SK-N-SH treated with all-trans-retinoic acid at 6 μM for 48 hours (cell line): ENCODE measurements around the gene STKLD1.

ENCODE experiments used
- ATAC-seq: fragments of 200-7000 bp; cut with Tn5 transposase; 3 replicates; pipeline ENCODE4 v1.9.1; 2020; ENCODE audit warnings: mild to moderate bottlenecking, moderate library complexity
- ARNTL ChIP-seq: fragments of 450-650 bp; formaldehyde crosslinking; IDR thresholded peaks from 2 replicates; pipeline ENCODE4 v1.5.0; 2020; ENCODE audit warnings: low read depth, mild to moderate bottlenecking, moderate library complexity, borderline replicate concordance
- BACH2 ChIP-seq: fragments of 250-450 bp; sonication (Bioruptor Pico); IDR thresholded peaks from 2 replicates; pipeline ENCODE4 v1.9.0; 2021; ENCODE audit warnings: mild to moderate bottlenecking, borderline replicate concordance
- CSDC2 ChIP-seq: fragments of 250-450 bp; sonication (Bioruptor Pico); IDR thresholded peaks from 2 replicates; pipeline ENCODE4 v1.5.0; 2020; ENCODE audit warnings: mild to moderate bottlenecking, moderate library complexity
- GLIS3 ChIP-seq: fragments of 250-450 bp; sonication (Bioruptor Pico); IDR thresholded peaks from 2 replicates; pipeline ENCODE4 v1.5.0; 2020; ENCODE audit warnings: mild to moderate bottlenecking, moderate library complexity
- ISL1 ChIP-seq: fragments of 250-450 bp; sonication (Bioruptor Pico); IDR thresholded peaks from 2 replicates; pipeline ENCODE4 v2.1.2; 2022; ENCODE audit warnings: mild to moderate bottlenecking, moderate library complexity
- PPARA ChIP-seq: fragments of 250-450 bp; sonication (Bioruptor Pico); IDR thresholded peaks from 2 replicates; pipeline ENCODE4 v1.5.0; 2020; ENCODE audit warnings: mild to moderate bottlenecking, borderline replicate concordance
- RARB ChIP-seq: fragments of 250-450 bp; sonication (Bioruptor Pico); IDR thresholded peaks from 2 replicates; pipeline ENCODE4 v1.8.0; 2021; ENCODE audit warnings: mild to moderate bottlenecking, moderate library complexity
- SNAI2 ChIP-seq: fragments of 250-450 bp; sonication (Bioruptor Pico); IDR thresholded peaks from 2 replicates; pipeline ENCODE4 v1.5.0; 2020; ENCODE audit warnings: mild to moderate bottlenecking, moderate library complexity
- TCF4 ChIP-seq: fragments of 250-450 bp; sonication (Bioruptor Pico); IDR thresholded peaks from 2 replicates; pipeline ENCODE4 v1.8.0; 2021; ENCODE audit warnings: mild to moderate bottlenecking, moderate library complexity, borderline replicate concordance
- TOX ChIP-seq: fragments of 250-450 bp; sonication (Bioruptor Pico); IDR thresholded peaks from 2 replicates; pipeline ENCODE4 v1.8.0; 2021; ENCODE audit warnings: mild to moderate bottlenecking, moderate library complexity, borderline replicate concordance
- ZC3H10 ChIP-seq: fragments of 250-450 bp; sonication (Bioruptor Pico); IDR thresholded peaks from 2 replicates; pipeline ENCODE4 v1.5.1; 2021; ENCODE audit warnings: mild to moderate bottlenecking, moderate library complexity
- ZFP3 ChIP-seq: fragments of 250-450 bp; sonication (Bioruptor Pico); IDR thresholded peaks from 2 replicates; pipeline ENCODE4 v1.5.0; 2020; ENCODE audit warnings: mild to moderate bottlenecking, moderate library complexity
- ZFP30 ChIP-seq: fragments of 450-650 bp; formaldehyde crosslinking; IDR thresholded peaks from 2 replicates; pipeline ENCODE4 v1.5.0; 2022; ENCODE audit warnings: mild to moderate bottlenecking, moderate library complexity
- ZNF565 ChIP-seq: fragments of 450-650 bp; formaldehyde crosslinking; conservative IDR thresholded peaks from 2 replicates; pipeline ENCODE4 v1.5.0; 2020; ENCODE audit warnings: low read depth, mild to moderate bottlenecking, moderate library complexity
- ZNF70 ChIP-seq: fragments of 450-650 bp; formaldehyde crosslinking; IDR thresholded peaks from 2 replicates; pipeline ENCODE4 v1.5.0; 2020; ENCODE audit warnings: mild to moderate bottlenecking, moderate library complexity
- TF ChIP-seq, protein P1 (sequence below): fragments of 250-450 bp; sonication (Bioruptor Pico); IDR thresholded peaks from 2 replicates; pipeline ENCODE4 v1.5.0; 2020; ENCODE audit warnings: mild to moderate bottlenecking, moderate library complexity
- TF ChIP-seq, protein P2 (sequence below): fragments of 250-450 bp; sonication (Bioruptor Pico); IDR thresholded peaks from 2 replicates; pipeline ENCODE4 v1.5.1; 2021; ENCODE audit warnings: mild to moderate bottlenecking, moderate library complexity
- TF ChIP-seq, protein P3 (sequence below): fragments of 250-450 bp; sonication (Bioruptor Pico); IDR thresholded peaks from 2 replicates; pipeline ENCODE4 v1.8.0; 2021; ENCODE audit warnings: low read depth, mild to moderate bottlenecking, moderate library complexity, borderline replicate concordance
- TF ChIP-seq, protein P4 (sequence below): fragments of 250-450 bp; sonication (Bioruptor Pico); IDR thresholded peaks from 2 replicates; pipeline ENCODE4 v1.5.1; 2020; ENCODE audit warnings: low read depth, mild to moderate bottlenecking, moderate library complexity
- TF ChIP-seq, protein P5 (sequence below): fragments of 250-450 bp; sonication (Bioruptor Pico); IDR thresholded peaks from 2 replicates; pipeline ENCODE4 v1.8.0; 2020; ENCODE audit warnings: mild to moderate bottlenecking, moderate library complexity, borderline replicate concordance

Gene STKLD1

DNA sequence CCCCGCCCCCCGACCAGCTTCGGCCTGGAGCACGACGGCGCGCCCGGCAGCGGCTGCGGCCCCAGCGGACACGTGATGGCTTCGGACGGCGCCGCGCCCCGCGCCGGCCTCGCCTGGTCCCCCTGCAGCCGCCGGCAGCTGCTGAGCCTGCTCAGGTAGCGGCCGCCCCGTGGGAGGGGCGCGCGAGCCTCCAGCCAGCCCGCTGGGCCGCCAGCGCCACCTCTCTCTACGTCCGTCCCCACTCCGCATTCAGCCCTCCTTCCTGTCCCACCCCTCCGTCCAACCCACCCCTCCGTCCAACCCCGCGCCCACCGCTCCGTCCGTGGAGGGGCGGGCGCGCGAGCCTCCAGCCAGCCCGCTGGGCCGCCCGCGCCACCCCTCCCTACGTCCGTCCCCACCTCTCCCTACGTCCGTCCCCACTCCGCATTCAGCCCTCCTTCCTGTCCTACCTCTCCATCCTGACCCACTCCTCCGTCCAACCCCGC, 52.5 kb downstream of the STKLD1 start (continued):
- TF ChIP-seq, protein P1, sequence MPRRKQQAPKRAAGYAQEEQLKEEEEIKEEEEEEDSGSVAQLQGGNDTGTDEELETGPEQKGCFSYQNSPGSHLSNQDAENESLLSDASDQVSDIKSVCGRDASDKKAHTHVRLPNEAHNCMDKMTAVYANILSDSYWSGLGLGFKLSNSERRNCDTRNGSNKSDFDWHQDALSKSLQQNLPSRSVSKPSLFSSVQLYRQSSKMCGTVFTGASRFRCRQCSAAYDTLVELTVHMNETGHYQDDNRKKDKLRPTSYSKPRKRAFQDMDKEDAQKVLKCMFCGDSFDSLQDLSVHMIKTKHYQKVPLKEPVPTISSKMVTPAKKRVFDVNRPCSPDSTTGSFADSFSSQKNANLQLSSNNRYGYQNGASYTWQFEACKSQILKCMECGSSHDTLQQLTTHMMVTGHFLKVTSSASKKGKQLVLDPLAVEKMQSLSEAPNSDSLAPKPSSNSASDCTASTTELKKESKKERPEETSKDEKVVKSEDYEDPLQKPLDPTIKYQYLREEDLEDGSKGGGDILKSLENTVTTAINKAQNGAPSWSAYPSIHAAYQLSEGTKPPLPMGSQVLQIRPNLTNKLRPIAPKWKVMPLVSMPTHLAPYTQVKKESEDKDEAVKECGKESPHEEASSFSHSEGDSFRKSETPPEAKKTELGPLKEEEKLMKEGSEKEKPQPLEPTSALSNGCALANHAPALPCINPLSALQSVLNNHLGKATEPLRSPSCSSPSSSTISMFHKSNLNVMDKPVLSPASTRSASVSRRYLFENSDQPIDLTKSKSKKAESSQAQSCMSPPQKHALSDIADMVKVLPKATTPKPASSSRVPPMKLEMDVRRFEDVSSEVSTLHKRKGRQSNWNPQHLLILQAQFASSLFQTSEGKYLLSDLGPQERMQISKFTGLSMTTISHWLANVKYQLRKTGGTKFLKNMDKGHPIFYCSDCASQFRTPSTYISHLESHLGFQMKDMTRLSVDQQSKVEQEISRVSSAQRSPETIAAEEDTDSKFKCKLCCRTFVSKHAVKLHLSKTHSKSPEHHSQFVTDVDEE (CRISPR knock-in tag), result no peak
- TF ChIP-seq ZFP3 (CRISPR knock-in tag) (no peak), PPARA (CRISPR knock-in tag) (no peak), SNAI2 (CRISPR knock-in tag) (no peak), ISL1 (CRISPR knock-in tag) (no peak), TOX (CRISPR knock-in tag) (no peak), ZC3H10 (CRISPR knock-in tag) (no peak), RARB (no peak), GLIS3 (CRISPR knock-in tag) (no peak), ARNTL (no peak), TCF4 (CRISPR knock-in tag) (no peak), ZNF565 (no peak)
- TF ChIP-seq, protein P2, sequence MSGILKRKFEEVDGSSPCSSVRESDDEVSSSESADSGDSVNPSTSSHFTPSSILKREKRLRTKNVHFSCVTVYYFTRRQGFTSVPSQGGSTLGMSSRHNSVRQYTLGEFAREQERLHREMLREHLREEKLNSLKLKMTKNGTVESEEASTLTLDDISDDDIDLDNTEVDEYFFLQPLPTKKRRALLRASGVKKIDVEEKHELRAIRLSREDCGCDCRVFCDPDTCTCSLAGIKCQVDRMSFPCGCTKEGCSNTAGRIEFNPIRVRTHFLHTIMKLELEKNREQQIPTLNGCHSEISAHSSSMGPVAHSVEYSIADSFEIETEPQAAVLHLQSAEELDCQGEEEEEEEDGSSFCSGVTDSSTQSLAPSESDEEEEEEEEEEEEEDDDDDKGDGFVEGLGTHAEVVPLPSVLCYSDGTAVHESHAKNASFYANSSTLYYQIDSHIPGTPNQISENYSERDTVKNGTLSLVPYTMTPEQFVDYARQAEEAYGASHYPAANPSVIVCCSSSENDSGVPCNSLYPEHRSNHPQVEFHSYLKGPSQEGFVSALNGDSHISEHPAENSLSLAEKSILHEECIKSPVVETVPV (CRISPR knock-in tag), result no peak
- TF ChIP-seq, all 23 proteins: peak for 0

DNA sequence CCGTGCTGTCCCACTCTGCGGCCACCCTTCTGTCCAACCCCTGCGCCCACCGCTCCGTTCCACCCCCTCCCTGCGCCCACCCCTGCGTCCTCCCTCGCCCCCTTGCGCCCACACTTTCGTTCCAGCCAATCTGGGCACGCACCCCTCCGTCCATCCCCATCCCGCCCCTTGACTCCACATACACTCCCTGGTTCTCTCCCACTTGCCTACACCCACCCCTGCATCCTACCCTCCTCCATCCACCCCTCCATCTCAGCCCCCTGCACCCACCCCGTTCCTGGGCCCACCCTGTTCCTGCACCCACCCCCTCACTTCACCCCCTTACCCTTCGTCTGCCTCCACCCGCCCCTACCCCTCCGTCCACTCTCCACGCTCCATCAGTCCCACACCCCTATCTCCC, 53.0 kb downstream of the STKLD1 start:
- no peak for ATAC-seq
- no peak for TF ChIP-seq CSDC2 (CRISPR knock-in tag)
- TF ChIP-seq ARNTL, result no peak
- TF ChIP-seq ISL1 (CRISPR knock-in tag), result no peak
- no peak for TF ChIP-seq ZFP30 (CRISPR knock-in tag)
- TF ChIP-seq ZFP3 (CRISPR knock-in tag), result no peak
- TF ChIP-seq, protein P2 (CRISPR knock-in tag), result no peak
- no peak for TF ChIP-seq RARB
- no peak for TF ChIP-seq ZC3H10 (CRISPR knock-in tag)
- TF ChIP-seq, protein P1 (CRISPR knock-in tag), result no peak
- no peak for TF ChIP-seq SNAI2 (CRISPR knock-in tag)
- TF ChIP-seq, protein P3, sequence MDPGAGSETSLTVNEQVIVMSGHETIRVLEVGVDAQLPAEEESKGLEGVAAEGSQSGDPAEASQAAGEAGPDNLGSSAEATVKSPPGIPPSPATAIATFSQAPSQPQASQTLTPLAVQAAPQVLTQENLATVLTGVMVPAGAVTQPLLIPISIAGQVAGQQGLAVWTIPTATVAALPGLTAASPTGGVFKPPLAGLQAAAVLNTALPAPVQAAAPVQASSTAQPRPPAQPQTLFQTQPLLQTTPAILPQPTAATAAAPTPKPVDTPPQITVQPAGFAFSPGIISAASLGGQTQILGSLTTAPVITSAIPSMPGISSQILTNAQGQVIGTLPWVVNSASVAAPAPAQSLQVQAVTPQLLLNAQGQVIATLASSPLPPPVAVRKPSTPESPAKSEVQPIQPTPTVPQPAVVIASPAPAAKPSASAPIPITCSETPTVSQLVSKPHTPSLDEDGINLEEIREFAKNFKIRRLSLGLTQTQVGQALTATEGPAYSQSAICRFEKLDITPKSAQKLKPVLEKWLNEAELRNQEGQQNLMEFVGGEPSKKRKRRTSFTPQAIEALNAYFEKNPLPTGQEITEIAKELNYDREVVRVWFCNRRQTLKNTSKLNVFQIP (CRISPR knock-in tag), result no peak
- TF ChIP-seq ZNF70, result no peak
- no peak for TF ChIP-seq GLIS3 (CRISPR knock-in tag)
- TF ChIP-seq, protein P4, sequence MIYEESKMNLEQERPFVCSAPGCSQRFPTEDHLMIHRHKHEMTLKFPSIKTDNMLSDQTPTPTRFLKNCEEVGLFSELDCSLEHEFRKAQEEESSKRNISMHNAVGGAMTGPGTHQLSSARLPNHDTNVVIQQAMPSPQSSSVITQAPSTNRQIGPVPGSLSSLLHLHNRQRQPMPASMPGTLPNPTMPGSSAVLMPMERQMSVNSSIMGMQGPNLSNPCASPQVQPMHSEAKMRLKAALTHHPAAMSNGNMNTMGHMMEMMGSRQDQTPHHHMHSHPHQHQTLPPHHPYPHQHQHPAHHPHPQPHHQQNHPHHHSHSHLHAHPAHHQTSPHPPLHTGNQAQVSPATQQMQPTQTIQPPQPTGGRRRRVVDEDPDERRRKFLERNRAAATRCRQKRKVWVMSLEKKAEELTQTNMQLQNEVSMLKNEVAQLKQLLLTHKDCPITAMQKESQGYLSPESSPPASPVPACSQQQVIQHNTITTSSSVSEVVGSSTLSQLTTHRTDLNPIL (CRISPR knock-in tag), result no peak
- TF ChIP-seq BACH2 (CRISPR knock-in tag), result no peak
- no peak for TF ChIP-seq TOX (CRISPR knock-in tag)
- TF ChIP-seq, protein P5, sequence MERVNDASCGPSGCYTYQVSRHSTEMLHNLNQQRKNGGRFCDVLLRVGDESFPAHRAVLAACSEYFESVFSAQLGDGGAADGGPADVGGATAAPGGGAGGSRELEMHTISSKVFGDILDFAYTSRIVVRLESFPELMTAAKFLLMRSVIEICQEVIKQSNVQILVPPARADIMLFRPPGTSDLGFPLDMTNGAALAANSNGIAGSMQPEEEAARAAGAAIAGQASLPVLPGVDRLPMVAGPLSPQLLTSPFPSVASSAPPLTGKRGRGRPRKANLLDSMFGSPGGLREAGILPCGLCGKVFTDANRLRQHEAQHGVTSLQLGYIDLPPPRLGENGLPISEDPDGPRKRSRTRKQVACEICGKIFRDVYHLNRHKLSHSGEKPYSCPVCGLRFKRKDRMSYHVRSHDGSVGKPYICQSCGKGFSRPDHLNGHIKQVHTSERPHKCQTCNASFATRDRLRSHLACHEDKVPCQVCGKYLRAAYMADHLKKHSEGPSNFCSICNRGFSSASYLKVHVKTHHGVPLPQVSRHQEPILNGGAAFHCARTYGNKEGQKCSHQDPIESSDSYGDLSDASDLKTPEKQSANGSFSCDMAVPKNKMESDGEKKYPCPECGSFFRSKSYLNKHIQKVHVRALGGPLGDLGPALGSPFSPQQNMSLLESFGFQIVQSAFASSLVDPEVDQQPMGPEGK (CRISPR knock-in tag), result no peak
